NOMO-1 treated with dmso at 0.1 percent for 144 hours (cell line): ENCODE measurements around the gene CELA2A.
"Not testable (repeated sequence)": the region's sequence is repeated elsewhere in the genome, so short reads cannot be mapped to it uniquely, and the experiment has no call there.

ENCODE experiments used
- DNase-seq: peaks from one replicate; lab custom pipeline; 2025; ENCODE audit not compliant: unreplicated experiment; lab: John Stamatoyannopoulos, UW

Gene CELA2A

GRCh38 chr1:15444468-15445389 is 11.8 kb upstream of the CELA2A start:
- no peak for DNase-seq

- no peak for DNase-seq
Measured at GRCh38 chr1:15445390-15446122, 11.0 kb upstream of the CELA2A start.

GRCh38 chr1:15446212-15446611 is 10.3 kb upstream of the CELA2A start:
- DNase-seq = no peak

- DNase-seq = no peak
Measured at GRCh38 chr1:15448877-15449462, 7.6 kb upstream of the CELA2A start.

- DNase-seq = no peak
Measured at GRCh38 chr1:15449567-15449966, 7.0 kb upstream of the CELA2A start.

- DNase-seq = no peak
Measured at GRCh38 chr1:15451014-15451722, 5.4 kb upstream of the CELA2A start.

- no peak for DNase-seq
Measured at GRCh38 chr1:15452216-15452615, 4.3 kb upstream of the CELA2A start.

GRCh38 chr1:15452866-15453571 is 3.5 kb upstream of the CELA2A start:
- DNase-seq = no peak

GRCh38 chr1:15453734-15454133 is 2.8 kb upstream of the CELA2A start:
- no peak for DNase-seq

GRCh38 chr1:15454256-15454655 is 2.3 kb upstream of the CELA2A start:
- DNase-seq = no peak

- peak; percentile 40 for DNase-seq
Measured at GRCh38 chr1:15455522-15455921, 1.0 kb upstream of the CELA2A start.

GRCh38 chr1:15457585-15457984 is 1.1 kb downstream of the CELA2A start:
- no peak for DNase-seq

- DNase-seq = not testable (repeated sequence)
Measured at GRCh38 chr1:15458388-15458787, 1.9 kb downstream of the CELA2A start.

- DNase-seq = no peak
Measured at GRCh38 chr1:15459771-15460707, 3.5 kb downstream of the CELA2A start.

GRCh38 chr1:15460708-15461095 is 4.2 kb downstream of the CELA2A start:
- no peak for DNase-seq

GRCh38 chr1:15463064-15463800 is 6.7 kb downstream of the CELA2A start:
- DNase-seq = not testable (repeated sequence)

- DNase-seq = not testable (repeated sequence)
Measured at GRCh38 chr1:15463926-15464322, 7.4 kb downstream of the CELA2A start.

- no peak for DNase-seq
Measured at GRCh38 chr1:15465674-15466073, 9.1 kb downstream of the CELA2A start.
